ENCODE data around the gene GPATCH11.

GRCh38 chr2:37100054-37100453 lies 15.7 kb downstream of the GPATCH11 start:
- TF ChIP-seq POLR2A (IDR thresholded peaks at IDR 0.05) (no peak), POLR2AphosphoS5 (IDR thresholded peaks at IDR 0.05) (no peak), EP300 (IDR thresholded peaks at IDR 0.05) (no peak)
- TF ChIP-seq, protein P1, sequence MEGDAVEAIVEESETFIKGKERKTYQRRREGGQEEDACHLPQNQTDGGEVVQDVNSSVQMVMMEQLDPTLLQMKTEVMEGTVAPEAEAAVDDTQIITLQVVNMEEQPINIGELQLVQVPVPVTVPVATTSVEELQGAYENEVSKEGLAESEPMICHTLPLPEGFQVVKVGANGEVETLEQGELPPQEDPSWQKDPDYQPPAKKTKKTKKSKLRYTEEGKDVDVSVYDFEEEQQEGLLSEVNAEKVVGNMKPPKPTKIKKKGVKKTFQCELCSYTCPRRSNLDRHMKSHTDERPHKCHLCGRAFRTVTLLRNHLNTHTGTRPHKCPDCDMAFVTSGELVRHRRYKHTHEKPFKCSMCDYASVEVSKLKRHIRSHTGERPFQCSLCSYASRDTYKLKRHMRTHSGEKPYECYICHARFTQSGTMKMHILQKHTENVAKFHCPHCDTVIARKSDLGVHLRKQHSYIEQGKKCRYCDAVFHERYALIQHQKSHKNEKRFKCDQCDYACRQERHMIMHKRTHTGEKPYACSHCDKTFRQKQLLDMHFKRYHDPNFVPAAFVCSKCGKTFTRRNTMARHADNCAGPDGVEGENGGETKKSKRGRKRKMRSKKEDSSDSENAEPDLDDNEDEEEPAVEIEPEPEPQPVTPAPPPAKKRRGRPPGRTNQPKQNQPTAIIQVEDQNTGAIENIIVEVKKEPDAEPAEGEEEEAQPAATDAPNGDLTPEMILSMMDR (IDR thresholded peaks at IDR 0.05): no peak
